NT2/D1 (cell line): ENCODE measurements around the gene KCNK4.
"Not testable (repeated sequence)": the region's sequence is repeated elsewhere in the genome, so short reads cannot be mapped to it uniquely, and the experiment has no call there.

Experiments used
- DNase-seq: peaks from one replicate; pipeline ENCODE4 v3.0.0-alpha.2; 2011; ENCODE audit warnings: low read depth, low spot score
- H3K27me3 ChIP-seq: 2 replicates; pipeline ENCODE4 v1.6.0; 2011; ENCODE audit warnings: mild to moderate bottlenecking; ENCODE audit not compliant: insufficient read length, insufficient read depth
- H3K36me3 ChIP-seq: 2 replicates; pipeline ENCODE4 v1.6.1; 2011; ENCODE audit warnings: mild to moderate bottlenecking, low read length, mixed read lengths; ENCODE audit not compliant: insufficient read depth, insufficient read length
- H3K4me1 ChIP-seq: 2 replicates; pipeline ENCODE4 v1.5.1; 2011; ENCODE audit not compliant: insufficient read depth, insufficient read length
- H3K4me3 ChIP-seq: 2 replicates; pipeline ENCODE4 v1.5.1; 2011; ENCODE audit warnings: low read depth; ENCODE audit not compliant: insufficient read length
- H3K9ac ChIP-seq: 2 replicates; pipeline ENCODE4 v1.6.0; 2011; ENCODE audit warnings: low read depth; ENCODE audit not compliant: insufficient read length
- H3K9me3 ChIP-seq: 2 replicates; pipeline ENCODE4 v1.5.1; 2011; ENCODE audit warnings: mild to moderate bottlenecking, low read length; ENCODE audit not compliant: insufficient read depth
- SUZ12 ChIP-seq: IDR thresholded peaks from 2 replicates; pipeline ENCODE4 v1.6.1; 2011; ENCODE audit not compliant: insufficient read length, insufficient read depth; ENCODE audit errors: extremely low read depth
- YY1 ChIP-seq: IDR thresholded peaks from 2 replicates; pipeline ENCODE4 v1.6.1; 2011; ENCODE audit not compliant: insufficient read length, insufficient read depth
- ZNF274 ChIP-seq: IDR thresholded peaks from 2 replicates; pipeline ENCODE4 v1.6.1; 2011; ENCODE audit warnings: mild to moderate bottlenecking, low read depth, low read length

Gene KCNK4

GRCh38 chr11:64291262-64291751 is at the start of gene KCNK4:
Gene KCNK4 (plus strand): TSS chr11:64291302. CDS start chr11:64293019, 1,717 bp downstream.
- H3K9me3 ChIP-seq = no peaks in the 10 kb centered on the region
- H3K36me3 ChIP-seq = peaks cover 13% of the 10 kb centered on the region
- H3K27me3 ChIP-seq = peaks cover 73% of the 10 kb centered on the region
- no peak for DNase-seq
- peak within 1 kb of the TSS; percentile 71 for H3K9ac ChIP-seq
- no peak for TF ChIP-seq ZNF274
- no peak for TF ChIP-seq YY1
- TF ChIP-seq SUZ12 = peak; percentile 88
- peaks cover 8% of the 10 kb centered on the region for H3K4me1 ChIP-seq
- H3K4me3 ChIP-seq = peak within 1 kb of the TSS; percentile 65

- DNase-seq = peak; percentile 99
- H3K27me3 ChIP-seq = no peaks in the 10 kb centered on the region
- TF ChIP-seq YY1 = no peak
- H3K9me3 ChIP-seq = no peaks in the 10 kb centered on the region
- H3K9ac ChIP-seq = peak overlapping the region; percentile 94
- H3K36me3 ChIP-seq = peaks cover 56% of the 10 kb centered on the region
- H3K4me1 ChIP-seq = peaks cover 25% of the 10 kb centered on the region
- peak overlapping the region; percentile 92 for H3K4me3 ChIP-seq
These were observed 49.4 kb upstream of the KCNK4 start for GRCh38 chr11:64241491-64242374.

GRCh38 chr11:64243236-64243854 is 47.8 kb upstream of the KCNK4 start:
- Histone ChIP-seq H3K4me1 (peaks cover 31% of the 10 kb centered on the region), H3K4me3 (no peak overlapping the region), H3K27me3 (no peaks in the 10 kb centered on the region), H3K9me3 (no peaks in the 10 kb centered on the region), H3K9ac (peak overlapping the region; percentile 58), H3K36me3 (peaks cover 42% of the 10 kb centered on the region)
- no peak for TF ChIP-seq SUZ12
- no peak for TF ChIP-seq ZNF274
- DNase-seq = no peak

GRCh38 chr11:64244107-64244506 is 47.0 kb upstream of the KCNK4 start:
- Histone ChIP-seq H3K4me1 (peaks cover 38% of the 10 kb centered on the region), H3K9ac (peak overlapping the region; percentile 34), H3K9me3 (no peaks in the 10 kb centered on the region), H3K4me3 (no peak overlapping the region), H3K36me3 (peaks cover 37% of the 10 kb centered on the region), H3K27me3 (no peaks in the 10 kb centered on the region)
- TF ChIP-seq ZNF274 = no peak
- no peak for TF ChIP-seq SUZ12
- TF ChIP-seq YY1 = no peak
- DNase-seq = no peak

DNA sequence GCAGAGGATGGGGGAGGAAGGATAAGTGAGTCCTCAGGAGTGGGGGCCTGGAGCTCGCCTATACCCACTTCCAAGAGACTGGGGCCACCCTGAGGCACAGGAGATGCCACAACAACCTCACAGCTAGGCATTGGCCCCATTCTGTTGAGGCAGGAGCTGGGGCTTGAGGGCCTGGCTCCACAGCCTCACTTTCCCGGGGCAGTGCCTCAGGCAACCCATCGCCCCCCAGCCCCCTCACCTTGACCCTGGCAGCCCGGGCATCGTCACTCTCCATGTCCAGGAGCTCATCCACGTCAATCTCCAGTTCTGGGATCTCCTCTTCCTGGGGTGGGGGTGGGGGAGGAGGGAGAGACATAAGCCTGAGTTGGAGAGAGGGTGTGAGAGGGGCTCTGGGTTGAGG is 46.1 kb upstream of the KCNK4 start:
- no peak for DNase-seq
- Histone ChIP-seq H3K27me3 (no peaks in the 10 kb centered on the region), H3K9me3 (no peaks in the 10 kb centered on the region), H3K4me3 (peak overlapping the region; percentile 88), H3K9ac (peak overlapping the region; percentile 65), H3K36me3 (peaks cover 34% of the 10 kb centered on the region), H3K4me1 (peaks cover 40% of the 10 kb centered on the region)
- TF ChIP-seq SUZ12 (no peak), ZNF274 (no peak), YY1 (no peak)

DNA sequence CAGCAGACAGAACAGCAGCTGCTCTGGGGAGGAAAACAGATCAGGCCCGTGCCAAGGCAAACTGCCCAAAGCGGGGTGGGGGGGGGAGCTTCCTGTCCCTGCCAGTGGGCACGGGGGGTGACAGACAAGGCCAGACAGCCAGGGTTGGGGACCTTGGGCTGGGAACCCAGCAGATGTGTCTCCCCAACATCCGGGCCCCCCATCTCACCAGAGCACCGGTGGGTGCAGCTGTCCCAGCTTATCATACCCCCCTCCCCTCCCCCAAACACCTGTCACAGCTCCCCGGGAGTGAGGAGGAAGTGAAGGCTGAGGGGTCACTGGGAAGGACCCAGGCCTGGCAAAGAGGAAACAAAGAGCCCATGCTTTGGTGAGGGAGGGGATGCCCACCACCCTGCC is 45.7 kb upstream of the KCNK4 start:
- Histone ChIP-seq H3K36me3 (peaks cover 34% of the 10 kb centered on the region), H3K27me3 (no peaks in the 10 kb centered on the region), H3K9me3 (no peaks in the 10 kb centered on the region), H3K9ac (peak overlapping the region; percentile 96), H3K4me3 (peak overlapping the region; percentile 88), H3K4me1 (peaks cover 38% of the 10 kb centered on the region)
- no peak for DNase-seq
- TF ChIP-seq SUZ12 = no peak
- no peak for TF ChIP-seq YY1
- TF ChIP-seq ZNF274 = no peak

DNA sequence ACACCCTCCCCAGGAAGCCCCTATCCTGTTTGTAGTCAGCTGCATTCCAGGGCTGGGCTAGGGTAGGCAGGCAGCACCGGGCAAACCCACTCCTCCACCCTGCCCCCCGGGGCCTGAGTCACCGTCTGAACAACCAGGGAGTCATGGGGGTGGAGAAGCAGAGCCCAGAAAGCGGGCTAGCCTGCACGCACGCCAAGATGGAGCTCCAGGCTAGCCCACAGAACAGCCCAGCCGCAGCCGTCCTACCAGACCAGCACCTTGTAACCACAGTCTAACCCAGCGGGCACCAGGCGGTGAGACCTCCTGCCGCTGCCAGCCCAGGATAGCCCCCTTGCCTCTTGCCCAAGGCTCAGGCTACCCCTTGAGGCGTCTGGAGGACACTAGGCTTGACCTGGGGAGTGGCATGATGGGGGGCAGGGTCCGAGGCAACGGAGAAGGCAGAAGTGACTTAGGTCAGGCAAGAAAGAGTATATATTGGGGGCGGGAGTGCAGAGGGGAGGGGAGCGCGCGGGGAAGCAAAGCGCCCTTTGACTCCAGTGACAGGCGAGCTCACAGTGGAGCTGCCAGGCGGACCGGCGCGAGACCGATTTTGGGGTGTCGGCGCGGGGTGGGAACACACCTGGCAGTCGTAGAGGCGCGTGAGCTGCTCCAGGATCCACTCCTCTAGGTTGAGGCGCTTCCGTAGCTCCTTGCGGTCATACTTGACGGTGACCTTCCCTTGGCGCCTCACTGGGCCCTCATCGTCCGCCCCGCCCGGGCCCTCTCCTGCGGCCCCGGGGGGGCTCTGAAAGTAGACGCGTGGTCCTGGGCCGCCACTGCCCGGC is 45.1 kb upstream of the KCNK4 start:
- Histone ChIP-seq H3K36me3 (peaks cover 34% of the 10 kb centered on the region), H3K4me3 (peak overlapping the region; percentile 88), H3K27me3 (no peaks in the 10 kb centered on the region), H3K9me3 (no peaks in the 10 kb centered on the region), H3K4me1 (peaks cover 44% of the 10 kb centered on the region), H3K9ac (peak overlapping the region; percentile 96)
- TF ChIP-seq ZNF274 = no peak
- TF ChIP-seq YY1 = no peak
- no peak for TF ChIP-seq SUZ12
- DNase-seq = no peak

DNA sequence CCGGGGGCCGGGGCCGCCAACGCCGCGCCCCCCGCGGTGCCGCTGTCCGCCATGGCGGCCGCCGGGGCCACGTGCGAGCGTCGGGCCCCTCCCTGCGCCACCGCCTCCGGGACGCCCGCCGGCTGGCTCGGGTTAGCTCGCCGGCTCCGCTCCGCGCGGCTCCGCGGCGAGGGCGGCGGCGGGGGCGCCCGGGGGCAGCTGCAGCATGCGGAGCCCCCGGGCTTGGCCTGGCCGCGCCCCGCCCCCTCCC is 44.6 kb upstream of the KCNK4 start:
- H3K4me1 ChIP-seq = peaks cover 44% of the 10 kb centered on the region
- peaks cover 34% of the 10 kb centered on the region for H3K36me3 ChIP-seq
- peak overlapping the region; percentile 88 for H3K4me3 ChIP-seq
- H3K9ac ChIP-seq = peak overlapping the region; percentile 96
- H3K27me3 ChIP-seq, DNase-seq, H3K9me3 ChIP-seq: not testable (repeated sequence)
